H1 (cell line): ENCODE measurements around the gene THRB. TPM values are rescaled to one million over a fixed set of nuclear protein-coding genes. Genes with fewer than 3 reads are reported as not detected.

Source experiments
- GTF2F1 ChIP-seq: IDR thresholded peaks from 2 replicates; pipeline ENCODE4 v1.6.1; 2012; ENCODE audit warnings: low read depth, low read length, improper control_type of control experiment, borderline replicate concordance
- HDAC6 ChIP-seq: IDR thresholded peaks from one replicate; pipeline ENCODE4 v1.7.1; 2012; ENCODE audit warnings: low read depth, mild to moderate bottlenecking, inconsistent platforms, low read length, moderate library complexity
- RAD21 ChIP-seq, 2 experiments: IDR thresholded peaks in 1 of 2; conservative IDR thresholded peaks in 1 of 2; 2 replicates each; pipeline ENCODE4 v1.6.1; 2011; ENCODE audit warnings: low read depth in 2 of 2, low read length in 2 of 2, improper control_type of control experiment in 1 of 2, inconsistent platforms in 1 of 2, mild to moderate bottlenecking in 1 of 2, moderate library complexity in 1 of 2
- RNF2 ChIP-seq: fragments of 200-900, 300-1000 bp; sonication (generic); IDR thresholded peaks from 2 replicates; pipeline ENCODE4 v1.7.1; 2016; ENCODE audit warnings: borderline replicate concordance, low read depth, mild to moderate bottlenecking, antibody characterized with exemption, low read length; ENCODE audit not compliant: poor library complexity, severe bottlenecking; ENCODE audit errors: missing control alignments
- USF2 ChIP-seq: IDR thresholded peaks from 2 replicates; pipeline ENCODE4 v1.6.1; 2011; ENCODE audit warnings: low read length, improper control_type of control experiment
- polyA plus RNA-seq, 7 experiments: library from polyadenylated mRNA; depleted of rRNA in 3 of 7; stranded (reverse) in 5 of 7; unstranded in 2 of 7; fragments of >200 nt in 5 of 7; fragments of 200-250 nt in 2 of 7; gene quantifications; 1 replicate in 5 of 7; 2 replicates in 1 of 7; 4 replicates in 1 of 7; pipeline versions ENCODE4 v1.2.1 to v1.2.3, GENCODE V29; 2011 to 2013; ENCODE audit warnings: missing spikeins in 2 of 7, mixed read lengths in 2 of 7
- total RNA-seq: library from RNA; stranded (reverse); fragmentation: NEBNext Ultra II Directional; extraction: Animal tissue kit (Norgen Biotek cat#: 25700); gene quantifications from 2 replicates; pipeline ENCODE4 v1.2.1, GENCODE V29; 2021

THRB gene
- total and polyA plus RNA-seq, 2 of the 8 experiments (the other 6 are each of a cell fraction or from before 2014, with no cell fraction given): 0.98 to 3.9 TPM

GRCh38 chr3:24339266-24339825 is 155.3 kb downstream of the THRB start (continued):
- TF ChIP-seq RAD21 (IDR thresholded peaks at IDR 0.05 in 1 of 2, conservative IDR thresholded peaks at IDR 0.05 in 1 of 2; ENCODE audit: low read depth in 2 of 2, low read length in 2 of 2) (no peak), USF2 (no peak), RNF2 (no peak), GTF2F1 (no peak), HDAC6 (no peak)
- TF ChIP-seq, all 59 proteins: peak for 0
